GM13976 (cell line): ENCODE results near the gene ACVR1.
"Not testable (repeated sequence)": the region's sequence is repeated elsewhere in the genome, so short reads cannot be mapped to it uniquely, and the experiment has no call there.

Experiments
- DNase-seq: peaks from one replicate; pipeline ENCODE4 v3.0.0; 2012; ENCODE audit warnings: low spot score
- CTCF ChIP-seq: IDR thresholded peaks from 2 replicates; pipeline ENCODE4 v1.5.1; 2012; ENCODE audit warnings: borderline replicate concordance, mild to moderate bottlenecking; ENCODE audit not compliant: insufficient read depth; ENCODE audit errors: extremely low read depth, missing control alignments, control extremely low read depth
- in situ Hi-C: fragments of 300-500 bp; cut with MboI; formaldehyde crosslinking; loops from one replicate; pipeline ENCODE4 v1.12.0; 2022; ENCODE audit warnings: low sequenced_read_pairs, mixed read lengths, inconsistent platforms; ENCODE audit not compliant: unreplicated experiment

Gene ACVR1

DNA sequence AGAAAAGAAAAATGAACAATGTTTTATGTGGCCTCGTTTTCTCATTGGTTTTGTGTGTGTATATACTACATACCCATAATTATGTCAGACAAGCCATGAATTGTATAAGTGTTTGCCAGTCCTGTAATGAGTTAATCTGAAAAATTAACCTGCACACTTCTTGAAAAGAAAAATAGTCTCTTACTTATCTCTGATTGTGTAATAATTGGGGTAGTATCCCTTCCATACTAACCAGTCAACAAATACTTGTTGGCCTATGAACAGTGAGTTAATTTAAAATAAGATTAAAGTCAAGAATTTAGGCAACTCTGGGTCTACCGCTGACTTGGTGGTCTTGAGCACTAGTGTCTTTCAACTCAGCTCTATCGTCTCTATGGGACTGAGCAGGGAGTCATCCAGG is 48.8 kb downstream of the ACVR1 start:
- in situ Hi-C loops, result no loop called here
- no peak for TF ChIP-seq CTCF

DNA sequence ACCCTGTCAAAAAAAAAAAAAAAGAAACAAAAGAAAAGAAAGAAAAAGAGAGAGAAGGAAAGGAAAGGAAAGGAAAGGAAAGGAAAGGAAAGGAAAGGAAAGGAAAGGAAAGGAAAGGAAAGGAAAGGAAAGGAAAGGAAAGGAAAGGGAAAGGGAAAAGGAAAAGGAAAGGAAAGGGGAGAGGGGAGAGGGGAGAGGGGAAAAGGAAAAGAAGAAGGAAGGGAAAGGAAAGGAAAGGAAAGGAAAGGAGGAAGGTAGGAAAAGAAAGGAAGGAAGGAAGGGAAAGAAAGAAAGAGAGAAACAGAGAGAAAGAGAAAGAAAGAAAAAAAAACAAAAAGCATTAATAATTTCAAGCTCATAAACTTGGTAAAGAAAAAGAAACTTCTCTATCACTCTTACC is 49.5 kb downstream of the ACVR1 start:
- DNase-seq, in situ Hi-C loops: not testable (repeated sequence)

More for the DNA sequence above, 48.8 kb downstream of the ACVR1 start:
- no peak for DNase-seq

- in situ Hi-C loops, result no loop called here
- TF ChIP-seq CTCF, result no peak
- no peak for DNase-seq
Observed at GRCh38 chr2:157825885-157826284, 50.2 kb downstream of the ACVR1 start.

DNA sequence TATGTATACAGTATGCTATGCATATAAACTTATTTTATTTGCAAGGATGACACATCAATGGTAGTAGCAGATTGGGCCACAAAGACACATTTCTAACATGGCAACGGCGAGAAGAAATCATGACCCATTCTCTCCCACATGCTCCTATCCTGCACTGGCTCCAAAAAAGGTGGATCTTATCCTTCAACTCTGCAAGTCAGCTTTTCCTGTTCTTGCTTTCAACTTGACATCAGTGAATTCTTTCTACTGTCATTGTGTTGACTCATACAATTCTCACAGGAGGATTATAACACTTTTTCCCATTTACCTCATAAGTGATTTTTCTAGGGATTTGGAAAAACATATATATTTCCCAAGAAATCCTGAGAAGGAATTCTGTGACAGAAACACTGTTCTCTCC is 53.1 kb downstream of the ACVR1 start:
- in situ Hi-C loops, result no loop called here
- no peak for DNase-seq
- TF ChIP-seq CTCF, result no peak

DNA sequence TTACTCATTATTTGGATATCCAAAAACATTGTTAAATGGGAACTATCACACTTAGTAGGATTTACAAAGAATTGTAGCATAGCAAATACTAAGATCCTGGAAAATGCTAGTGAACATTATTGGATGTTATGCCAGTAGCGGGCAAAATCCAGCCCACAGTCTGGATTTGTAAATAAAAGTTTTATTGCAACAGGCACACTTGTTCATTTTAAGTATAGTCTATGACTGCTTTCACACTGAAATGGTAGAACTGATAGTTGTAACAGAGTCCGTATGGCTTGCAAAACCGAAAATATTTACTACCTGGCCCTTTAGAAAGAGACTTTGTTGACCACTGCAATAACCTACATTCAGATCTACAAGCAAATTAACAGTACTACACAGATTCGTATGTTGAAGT is 53.6 kb downstream of the ACVR1 start:
- no peak for TF ChIP-seq CTCF
- no peak for DNase-seq
- in situ Hi-C loops, result no loop called here

- in situ Hi-C loops, result no loop called here
- TF ChIP-seq CTCF, result no peak
- DNase-seq, result no peak
Observed at GRCh38 chr2:157821519-157822131, 54.5 kb downstream of the ACVR1 start.

DNA sequence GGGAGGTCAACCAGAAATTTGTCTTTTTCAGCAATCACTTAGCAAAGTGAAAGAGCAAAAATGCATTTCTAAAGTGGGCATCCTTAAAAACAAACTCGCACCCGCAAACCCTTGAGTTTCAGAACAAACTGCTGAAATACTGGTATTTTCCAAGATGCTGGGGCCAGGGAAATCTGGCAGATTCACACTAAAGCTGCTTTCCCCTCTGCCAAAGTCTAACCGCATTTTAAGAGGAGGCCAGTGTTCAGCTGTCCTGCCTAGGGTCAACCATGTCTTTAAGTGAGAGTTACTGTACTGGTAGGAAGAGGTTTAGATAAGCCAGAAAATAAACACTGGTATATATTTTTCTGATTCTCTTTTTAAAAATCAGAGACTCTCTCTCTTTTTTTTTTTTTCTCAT is 55.9 kb downstream of the ACVR1 start:
- DNase-seq, result no peak
- in situ Hi-C loops, result no loop called here
- TF ChIP-seq CTCF, result no peak

DNA sequence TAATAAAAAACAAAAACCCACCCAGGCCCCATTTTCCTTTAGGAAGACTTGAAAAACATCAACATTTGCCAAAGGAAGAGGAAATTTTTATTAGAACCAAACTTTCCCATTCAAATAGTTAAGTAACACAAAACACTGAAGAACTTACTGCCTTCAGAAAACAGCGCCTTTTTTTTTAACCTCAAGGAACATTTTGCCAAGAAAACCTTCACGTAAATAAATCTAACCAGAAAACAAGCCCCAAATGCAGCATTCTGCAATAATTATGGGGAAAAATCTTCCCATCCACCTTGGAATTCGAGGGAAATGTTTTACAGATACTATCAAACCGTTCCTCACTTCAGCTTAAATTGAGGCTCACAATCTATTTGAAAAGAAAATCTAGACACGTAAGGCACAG is 56.4 kb downstream of the ACVR1 start:
- no peak for TF ChIP-seq CTCF

More for the DNA sequence above, 56.4 kb downstream of the ACVR1 start:
- in situ Hi-C loops, result no loop called here
- no peak for DNase-seq
